Ectodermal cell (in vitro differentiated cells): ENCODE data around the gene C1QTNF3.

Experiments used
- H3K27ac ChIP-seq: 2 replicates; pipeline ENCODE4 v1.7.0; 2013; ENCODE audit warnings: mild to moderate bottlenecking, low read depth, low read length; ENCODE audit not compliant: insufficient read depth, poor library complexity, severe bottlenecking
- H3K27me3 ChIP-seq: 2 replicates; pipeline ENCODE4 v1.7.0; 2013; ENCODE audit warnings: mild to moderate bottlenecking, low read length; ENCODE audit not compliant: insufficient read depth, control insufficient read depth, poor library complexity, severe bottlenecking
- H3K36me3 ChIP-seq: one replicate; pipeline ENCODE4 v1.7.0; 2013; ENCODE audit warnings: low read length; ENCODE audit not compliant: control insufficient read depth, insufficient read depth
- H3K4me1 ChIP-seq: one replicate; pipeline ENCODE4 v1.7.0; 2013; ENCODE audit warnings: low read length; ENCODE audit not compliant: control insufficient read depth, insufficient read depth
- H3K4me3 ChIP-seq: 2 replicates; pipeline ENCODE4 v1.7.0; 2013; ENCODE audit warnings: low read depth, low read length, control low read depth; ENCODE audit not compliant: insufficient read depth
- H3K9me3 ChIP-seq: 2 replicates; pipeline ENCODE4 v1.7.0; 2013; ENCODE audit warnings: mild to moderate bottlenecking, low read length, moderate library complexity; ENCODE audit not compliant: control insufficient read depth
- WGBS, 2 experiments: methylation state at CpG; one replicate each; pipeline ENCODE4 v1.1.7; 2013; ENCODE audit warnings: missing lambda C conversion rate in 2 of 2; 5-methylcytosine and 5-hydroxymethylcytosine counted together

Gene C1QTNF3

GRCh38 chr5:34053133-34053532 lies 10.1 kb upstream of the C1QTNF3 start:
- no peaks in the 10 kb centered on the region for H3K36me3 ChIP-seq
- 91% methylated on average over 2 of the region's 2 CpGs for WGBS, 2 experiments

GRCh38 chr5:34051374-34051980 lies 8.5 kb upstream of the C1QTNF3 start:
- Histone ChIP-seq H3K4me1 (no peaks in the 10 kb centered on the region), H3K27ac (no peak overlapping the region)

More at GRCh38 chr5:34053133-34053532, 10.1 kb upstream of the C1QTNF3 start:
- H3K27ac ChIP-seq, result no peak overlapping the region
- H3K4me3 ChIP-seq, result no peak overlapping the region
- no peaks in the 10 kb centered on the region for H3K4me1 ChIP-seq
- no peaks in the 10 kb centered on the region for H3K9me3 ChIP-seq
- H3K27me3 ChIP-seq, result no peaks in the 10 kb centered on the region

DNA sequence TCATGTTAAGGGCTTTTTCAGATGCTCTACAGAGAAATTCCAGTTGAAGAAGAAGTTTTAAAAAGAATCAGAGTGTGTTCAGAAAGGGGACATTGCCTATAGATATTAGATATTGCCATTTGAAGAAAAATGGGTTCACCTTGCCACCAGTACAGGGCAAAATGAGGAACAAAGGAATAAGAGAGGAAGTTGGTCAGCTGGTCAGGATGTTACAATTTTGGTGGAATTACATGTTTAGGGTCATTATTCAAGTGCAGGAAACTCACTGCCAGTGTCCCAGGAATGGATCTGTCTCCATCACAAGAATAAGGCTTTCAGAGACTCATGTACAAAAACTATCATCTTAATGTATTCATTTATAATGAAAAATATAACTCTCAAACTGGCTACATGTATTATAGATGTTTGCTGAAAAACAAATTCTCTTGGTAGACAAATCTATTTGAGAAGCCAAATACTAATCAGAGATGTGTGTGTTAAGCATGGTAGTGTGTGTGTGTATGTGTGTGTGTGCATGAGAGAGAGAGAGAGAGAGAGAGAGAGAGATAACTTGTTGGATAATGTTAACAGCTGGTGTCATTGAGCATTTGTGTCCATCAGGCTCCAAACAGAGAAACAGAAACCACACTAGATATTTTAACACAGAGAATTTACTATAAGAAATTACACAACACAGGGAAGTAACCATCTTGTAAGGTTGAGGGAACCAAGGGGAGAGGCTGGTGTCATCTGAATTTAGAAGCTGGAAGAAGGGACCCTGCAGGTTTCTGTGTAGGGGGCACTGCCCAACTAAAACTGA lies 5.0 kb upstream of the C1QTNF3 start:
- no peaks in the 10 kb centered on the region for H3K9me3 ChIP-seq
- no peaks in the 10 kb centered on the region for H3K27me3 ChIP-seq
- no peaks in the 10 kb centered on the region for H3K4me1 ChIP-seq
- H3K4me3 ChIP-seq, result no peak overlapping the region
- H3K36me3 ChIP-seq, result no peaks in the 10 kb centered on the region
- H3K27ac ChIP-seq, result no peak overlapping the region

More at GRCh38 chr5:34051374-34051980, 8.5 kb upstream of the C1QTNF3 start:
- H3K4me3 ChIP-seq, result no peak overlapping the region
- H3K27me3 ChIP-seq, result no peaks in the 10 kb centered on the region
- WGBS, 2 experiments, result 94 to 96% methylated on average over 4 of the region's 4 CpGs
- H3K9me3 ChIP-seq, result no peaks in the 10 kb centered on the region
- no peaks in the 10 kb centered on the region for H3K36me3 ChIP-seq

GRCh38 chr5:34047143-34047542 lies 4.1 kb upstream of the C1QTNF3 start:
- H3K36me3 ChIP-seq, result no peaks in the 10 kb centered on the region
- no peak overlapping the region for H3K27ac ChIP-seq
- 68 to 74% methylated on average over 4 of the region's 4 CpGs for WGBS, 2 experiments
- no peaks in the 10 kb centered on the region for H3K9me3 ChIP-seq
- no peaks in the 10 kb centered on the region for H3K4me1 ChIP-seq
- no peak overlapping the region for H3K4me3 ChIP-seq
- no peaks in the 10 kb centered on the region for H3K27me3 ChIP-seq

- H3K9me3 ChIP-seq, result no peaks in the 10 kb centered on the region
- no peak overlapping the region for H3K4me3 ChIP-seq
- H3K27ac ChIP-seq, result no peak overlapping the region
- no peaks in the 10 kb centered on the region for H3K4me1 ChIP-seq
- H3K36me3 ChIP-seq, result no peaks in the 10 kb centered on the region
- H3K27me3 ChIP-seq, result no peaks in the 10 kb centered on the region
These were observed 3.0 kb upstream of the C1QTNF3 start for GRCh38 chr5:34045996-34046395.

- no peak overlapping the region for H3K27ac ChIP-seq
- H3K36me3 ChIP-seq, result no peaks in the 10 kb centered on the region
- H3K9me3 ChIP-seq, result no peaks in the 10 kb centered on the region
- 88 to 96% methylated on average over 3 of the region's 3 CpGs for WGBS, 2 experiments
- no peaks in the 10 kb centered on the region for H3K27me3 ChIP-seq
- no peaks in the 10 kb centered on the region for H3K4me1 ChIP-seq
- no peak overlapping the region for H3K4me3 ChIP-seq
These were observed 2.0 kb upstream of the C1QTNF3 start for GRCh38 chr5:34045023-34045422.

DNA sequence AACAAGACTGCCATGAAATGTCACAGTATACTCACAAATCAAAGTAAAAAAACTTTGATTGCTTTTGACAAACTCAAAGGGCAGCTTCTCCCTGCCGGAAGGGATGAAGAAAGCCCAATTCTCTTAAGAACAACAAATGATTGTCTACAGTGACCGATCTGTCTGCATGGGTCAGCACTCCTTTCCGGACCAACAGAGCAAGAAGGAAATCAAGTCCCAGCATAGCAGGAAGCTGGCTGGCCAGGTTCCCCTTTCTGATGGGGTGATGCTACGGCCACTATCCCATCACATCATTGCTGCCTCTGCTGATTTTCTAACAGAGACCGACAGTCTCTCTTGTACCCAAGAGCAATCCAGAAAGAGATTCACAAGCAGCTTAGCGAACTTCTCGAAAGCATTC lies 692 bp downstream of the C1QTNF3 start:
- no peaks in the 10 kb centered on the region for H3K4me1 ChIP-seq
- H3K27ac ChIP-seq, result no peak overlapping the region
- no peaks in the 10 kb centered on the region for H3K9me3 ChIP-seq
- no peak overlapping the region for H3K4me3 ChIP-seq
- no peaks in the 10 kb centered on the region for H3K27me3 ChIP-seq
- WGBS, 2 experiments, result 90 to 91% methylated on average over 7 of the region's 7 CpGs
- no peaks in the 10 kb centered on the region for H3K36me3 ChIP-seq

DNA sequence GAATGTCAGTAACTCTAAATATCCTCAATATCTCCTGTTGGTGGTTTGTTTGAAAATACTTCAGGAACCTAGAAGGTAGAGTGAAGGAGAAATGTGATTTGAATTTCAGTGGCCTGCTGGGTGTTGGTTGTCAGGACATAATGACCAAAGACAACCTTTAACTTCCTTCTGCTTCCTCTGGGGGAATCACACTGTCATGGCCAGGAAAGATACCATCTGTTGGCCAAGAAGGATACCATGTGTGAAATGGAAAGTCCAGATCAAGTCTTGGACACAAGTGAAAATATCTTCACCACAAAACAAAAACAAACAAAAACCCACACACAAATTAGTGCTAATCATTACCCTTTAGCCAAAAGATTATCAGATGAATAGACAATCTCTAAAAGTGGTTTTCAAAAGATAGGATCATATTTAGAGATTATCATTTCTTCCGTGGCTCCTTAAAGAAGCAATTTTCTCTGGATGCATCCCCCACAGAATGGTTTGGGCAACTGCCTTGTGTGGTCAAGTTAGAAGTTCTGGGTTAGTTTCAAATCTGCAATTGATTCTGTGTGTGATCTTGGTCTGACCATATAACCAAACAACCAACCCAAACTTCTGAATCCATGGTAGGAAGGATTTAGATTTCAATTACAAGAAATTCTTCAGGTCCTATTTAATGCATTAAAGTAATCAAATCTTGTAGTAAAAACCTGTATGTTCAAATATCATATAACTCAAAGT lies 1.6 kb downstream of the C1QTNF3 start:
- Histone ChIP-seq H3K27me3 (no peaks in the 10 kb centered on the region), H3K36me3 (no peaks in the 10 kb centered on the region), H3K4me1 (no peaks in the 10 kb centered on the region), H3K9me3 (no peaks in the 10 kb centered on the region), H3K27ac (no peak overlapping the region), H3K4me3 (no peak overlapping the region)
- WGBS, 2 experiments, result 100% methylated on average over 1 of the region's 1 CpG

GRCh38 chr5:34040472-34040871 lies 2.5 kb downstream of the C1QTNF3 start:
- WGBS, 2 experiments, result 96% methylated on average over 3 of the region's 3 CpGs
- Histone ChIP-seq H3K4me3 (no peak overlapping the region), H3K4me1 (no peaks in the 10 kb centered on the region), H3K27ac (no peak overlapping the region), H3K27me3 (no peaks in the 10 kb centered on the region), H3K36me3 (no peaks in the 10 kb centered on the region), H3K9me3 (no peaks in the 10 kb centered on the region)

DNA sequence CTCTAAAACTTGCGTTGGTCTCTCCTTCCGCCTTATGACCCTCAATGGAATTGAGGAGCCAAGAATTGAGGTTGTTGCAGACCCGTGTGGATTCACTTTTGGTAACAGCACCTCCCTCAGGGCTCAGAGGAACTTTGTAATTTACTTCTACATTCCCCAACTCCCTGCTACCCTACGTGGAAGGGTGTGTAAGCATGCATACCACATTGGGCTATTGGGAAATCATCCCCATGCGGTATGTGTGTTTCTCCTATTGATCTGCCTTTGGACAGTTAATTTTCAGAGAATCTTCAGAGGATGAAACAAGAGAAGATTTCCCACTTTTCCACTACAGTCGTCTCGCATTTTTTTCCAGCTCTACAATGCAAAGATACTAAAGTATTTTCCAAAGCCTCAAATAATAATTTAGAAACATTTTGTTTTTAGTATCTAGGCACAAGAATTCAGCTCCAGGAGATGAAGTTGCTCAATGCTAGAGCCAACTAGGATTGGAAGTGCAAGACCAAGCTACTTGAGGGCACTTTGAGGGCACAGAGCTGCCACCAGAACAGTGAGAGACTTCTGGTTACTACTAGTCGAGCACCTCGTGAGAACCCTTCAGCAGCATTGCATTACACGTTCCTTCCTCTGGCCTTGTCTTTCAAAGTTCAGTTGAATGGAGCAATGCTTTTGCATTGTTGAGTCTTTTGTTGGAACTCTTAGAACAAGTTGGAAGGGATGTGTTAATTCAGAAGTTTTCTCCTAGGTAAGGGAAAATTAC lies 3.4 kb downstream of the C1QTNF3 start:
- Histone ChIP-seq H3K4me3 (no peak overlapping the region), H3K27me3 (no peaks in the 10 kb centered on the region), H3K9me3 (no peaks in the 10 kb centered on the region), H3K4me1 (no peaks in the 10 kb centered on the region), H3K27ac (no peak overlapping the region), H3K36me3 (no peaks in the 10 kb centered on the region)
- 89 to 92% methylated on average over 10 of the region's 10 CpGs for WGBS, 2 experiments
